Endothelial cell (in vitro differentiated cells): ENCODE results near the gene ZNF334. TPM values are rescaled to one million over a fixed set of nuclear protein-coding genes. Genes with fewer than 3 reads are reported as not detected.

Source experiments
- DNase-seq: peaks from one replicate; pipeline ENCODE4 v3.0.0; 2021; ENCODE audit warnings: low spot score
- H3K27ac Mint-ChIP-seq: one replicate; pipeline ENCODE4 v1.8.0; 2021; ENCODE audit warnings: mixed read lengths, inconsistent platforms; ENCODE audit not compliant: unreplicated experiment
- H3K27me3 Mint-ChIP-seq: one replicate; pipeline ENCODE4 v1.8.0; 2021; ENCODE audit warnings: mild to moderate bottlenecking, moderate library complexity, mixed read lengths, inconsistent platforms; ENCODE audit not compliant: unreplicated experiment
- H3K36me3 Mint-ChIP-seq: one replicate; pipeline ENCODE4 v1.8.0; 2021; ENCODE audit warnings: mild to moderate bottlenecking, low read depth, mixed read lengths, inconsistent platforms; ENCODE audit not compliant: unreplicated experiment
- H3K4me1 Mint-ChIP-seq: one replicate; pipeline ENCODE4 v1.8.0; 2021; ENCODE audit warnings: mild to moderate bottlenecking, mixed read lengths, inconsistent platforms; ENCODE audit not compliant: unreplicated experiment
- H3K4me3 Mint-ChIP-seq: one replicate; pipeline ENCODE4 v1.8.0; 2021; ENCODE audit warnings: mild to moderate bottlenecking, mixed read lengths, inconsistent platforms; ENCODE audit not compliant: unreplicated experiment
- H3K9me3 Mint-ChIP-seq: one replicate; pipeline ENCODE4 v1.8.0; 2021; ENCODE audit warnings: mixed read lengths, inconsistent platforms; ENCODE audit not compliant: unreplicated experiment
- total RNA-seq: library from RNA; stranded (reverse); fragmentation: NEBNext Ultra II Directional; extraction: Animal tissue kit (Norgen Biotek cat#: 25700); gene quantifications from one replicate; pipeline ENCODE4 v1.2.1, GENCODE V29; 2021; ENCODE audit not compliant: unreplicated experiment
- TF ChIP-seq, protein P1 (sequence below): fragments of 200-600 bp; sonication (generic); IDR thresholded peaks from one replicate; pipeline ENCODE4 v1.5.0; 2021; ENCODE audit warnings: antibody characterized with exemption; ENCODE audit not compliant: unreplicated experiment

The ZNF334 gene
- total RNA-seq, 1 donor from 2014 or later: 19.5 TPM

- Mint-ChIP-seq H3K4me3 (no peak overlapping the region), H3K27me3 (no peaks in the 10 kb centered on the region), H3K4me1 (no peaks in the 10 kb centered on the region), H3K36me3 (no peaks in the 10 kb centered on the region), H3K9me3 (no peaks in the 10 kb centered on the region), H3K27ac (no peak overlapping the region)
- no peak for DNase-seq
- TF ChIP-seq, protein P1, sequence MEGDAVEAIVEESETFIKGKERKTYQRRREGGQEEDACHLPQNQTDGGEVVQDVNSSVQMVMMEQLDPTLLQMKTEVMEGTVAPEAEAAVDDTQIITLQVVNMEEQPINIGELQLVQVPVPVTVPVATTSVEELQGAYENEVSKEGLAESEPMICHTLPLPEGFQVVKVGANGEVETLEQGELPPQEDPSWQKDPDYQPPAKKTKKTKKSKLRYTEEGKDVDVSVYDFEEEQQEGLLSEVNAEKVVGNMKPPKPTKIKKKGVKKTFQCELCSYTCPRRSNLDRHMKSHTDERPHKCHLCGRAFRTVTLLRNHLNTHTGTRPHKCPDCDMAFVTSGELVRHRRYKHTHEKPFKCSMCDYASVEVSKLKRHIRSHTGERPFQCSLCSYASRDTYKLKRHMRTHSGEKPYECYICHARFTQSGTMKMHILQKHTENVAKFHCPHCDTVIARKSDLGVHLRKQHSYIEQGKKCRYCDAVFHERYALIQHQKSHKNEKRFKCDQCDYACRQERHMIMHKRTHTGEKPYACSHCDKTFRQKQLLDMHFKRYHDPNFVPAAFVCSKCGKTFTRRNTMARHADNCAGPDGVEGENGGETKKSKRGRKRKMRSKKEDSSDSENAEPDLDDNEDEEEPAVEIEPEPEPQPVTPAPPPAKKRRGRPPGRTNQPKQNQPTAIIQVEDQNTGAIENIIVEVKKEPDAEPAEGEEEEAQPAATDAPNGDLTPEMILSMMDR: no peak
Measured at GRCh38 chr20:46541229-46541935, 28.0 kb upstream of the ZNF334 start.

- no peak for DNase-seq
- no peak overlapping the region for H3K27ac Mint-ChIP-seq
- H3K27me3 Mint-ChIP-seq: no peaks in the 10 kb centered on the region
- H3K36me3 Mint-ChIP-seq: no peaks in the 10 kb centered on the region
- no peak overlapping the region for H3K4me3 Mint-ChIP-seq
- TF ChIP-seq, protein P1: peak; percentile 47
- H3K4me1 Mint-ChIP-seq: no peaks in the 10 kb centered on the region
- H3K9me3 Mint-ChIP-seq: no peaks in the 10 kb centered on the region
Measured at GRCh38 chr20:46539113-46539512, 25.8 kb upstream of the ZNF334 start.

- H3K27ac Mint-ChIP-seq: no peak overlapping the region
- TF ChIP-seq, protein P1: no peak
- no peaks in the 10 kb centered on the region for H3K9me3 Mint-ChIP-seq
- no peaks in the 10 kb centered on the region for H3K4me1 Mint-ChIP-seq
- no peaks in the 10 kb centered on the region for H3K36me3 Mint-ChIP-seq
- no peaks in the 10 kb centered on the region for H3K27me3 Mint-ChIP-seq
- H3K4me3 Mint-ChIP-seq: no peak overlapping the region
- DNase-seq: no peak
Measured at GRCh38 chr20:46530640-46531039, 17.3 kb upstream of the ZNF334 start.

GRCh38 chr20:46523696-46524328 is 10.5 kb upstream of the ZNF334 start:
- H3K27ac Mint-ChIP-seq: no peak overlapping the region
- no peaks in the 10 kb centered on the region for H3K36me3 Mint-ChIP-seq
- TF ChIP-seq, protein P1: no peak
- no peak for DNase-seq
- no peaks in the 10 kb centered on the region for H3K9me3 Mint-ChIP-seq
- H3K27me3 Mint-ChIP-seq: no peaks in the 10 kb centered on the region
- H3K4me1 Mint-ChIP-seq: no peaks in the 10 kb centered on the region
- H3K4me3 Mint-ChIP-seq: no peak overlapping the region

DNA sequence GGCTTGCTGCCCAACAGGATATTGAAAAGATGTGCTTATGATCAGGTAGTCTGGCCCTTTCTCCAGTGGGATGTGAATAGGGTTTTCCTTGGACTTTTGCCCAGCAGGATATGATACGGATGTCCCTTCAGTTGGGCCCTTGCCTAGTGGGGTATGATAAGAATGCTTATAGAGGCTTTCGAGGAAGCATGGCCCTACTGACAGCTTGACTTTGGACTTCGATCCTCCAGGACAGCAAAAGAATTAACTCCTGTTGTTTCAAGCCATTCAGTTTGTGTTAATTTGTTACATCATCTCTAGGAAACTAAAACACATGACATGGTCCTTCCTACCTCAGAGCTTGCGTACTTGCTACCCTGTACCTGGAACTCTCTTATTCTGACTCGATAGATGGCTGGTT is 9.7 kb upstream of the ZNF334 start:
- no peak for DNase-seq
- H3K36me3 Mint-ChIP-seq: no peaks in the 10 kb centered on the region
- H3K4me1 Mint-ChIP-seq: no peaks in the 10 kb centered on the region
- H3K27ac Mint-ChIP-seq: no peak overlapping the region
- no peaks in the 10 kb centered on the region for H3K27me3 Mint-ChIP-seq
- no peaks in the 10 kb centered on the region for H3K9me3 Mint-ChIP-seq
- H3K4me3 Mint-ChIP-seq: no peak overlapping the region
- TF ChIP-seq, protein P1: no peak
